ENCODE results near the gene SLC8B1. TPM values are rescaled to one million over a fixed set of nuclear protein-coding genes. Genes with fewer than 3 reads are reported as not detected.

SLC8B1 gene
- total RNA-seq, 2 experiments from 2014 or later = 13.3 to 15.0 TPM

DNA sequence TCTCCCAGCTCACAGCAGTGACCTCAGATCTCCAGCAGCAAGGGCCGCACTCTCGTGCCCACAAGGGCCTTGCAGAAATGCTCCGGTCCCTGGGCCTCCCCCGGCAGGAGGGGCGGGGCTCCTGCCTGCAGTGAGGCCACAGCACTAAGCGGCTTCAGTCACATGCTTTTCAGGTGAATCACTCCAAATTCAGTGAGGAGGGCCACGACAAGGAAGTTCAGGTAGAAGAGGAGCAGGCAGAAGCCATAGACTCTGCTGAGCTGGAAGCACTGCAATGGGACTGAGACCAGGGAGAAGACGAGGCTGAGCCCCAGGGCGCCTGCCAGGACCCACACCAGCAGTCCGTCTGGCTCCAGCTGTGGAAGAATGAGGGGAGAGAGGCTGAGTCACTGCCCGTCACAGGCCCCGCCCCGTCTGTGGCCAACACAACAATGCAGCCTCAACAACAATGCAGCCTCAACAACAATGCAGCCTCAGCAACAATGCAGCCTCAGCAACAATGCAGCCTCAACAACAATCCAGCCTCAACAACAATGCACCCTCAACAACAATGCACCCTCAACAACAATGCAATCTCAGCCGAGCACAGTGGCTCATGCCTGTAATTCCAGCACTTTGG is 35.2 kb downstream of the SLC8B1 start:
- POLR2A ChIA-PET = interaction anchor here (0.6 kb wide), 1 partner anchor 27 kb away, joined by 4 read pairs; no protein-coding TSS in a partner anchor
- CTCF ChIA-PET = no interaction called here

DNA sequence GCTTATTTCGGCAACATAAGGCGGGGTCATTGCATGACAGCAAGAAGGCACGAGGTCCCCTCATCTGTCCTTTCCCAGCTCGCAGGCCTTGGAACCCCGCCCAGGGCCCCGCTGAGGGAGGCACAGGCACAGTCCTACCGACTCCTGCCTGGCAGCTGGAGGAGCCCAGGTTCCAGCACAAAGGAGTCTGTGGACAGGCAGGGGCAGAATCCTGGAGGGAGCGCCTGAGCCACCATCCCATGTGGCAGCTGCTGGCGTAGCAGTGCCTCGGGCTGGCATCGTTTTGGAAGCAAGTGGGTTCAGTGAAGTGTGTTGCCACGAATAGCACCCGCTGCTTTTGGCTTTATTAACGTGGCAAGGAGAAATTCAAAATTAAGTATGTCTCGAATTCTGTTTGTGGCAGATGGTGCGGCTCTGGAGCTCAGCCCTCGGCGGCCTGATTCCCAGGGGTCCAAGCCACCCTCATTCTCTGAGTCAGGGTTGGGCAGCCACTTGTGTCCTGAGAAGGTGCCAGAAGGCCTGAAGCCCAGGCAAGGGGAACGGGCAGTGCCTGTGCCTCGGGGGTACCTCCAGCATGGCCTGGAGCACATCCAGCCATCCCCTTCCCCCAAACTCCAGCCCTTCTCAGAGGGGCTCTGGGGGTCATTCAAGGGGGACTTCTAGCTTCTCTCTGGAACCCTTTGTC is 35.9 kb downstream of the SLC8B1 start:
- ChIA-PET POLR2A (interaction anchor here (0.6 kb wide), 1 partner anchor 28 kb away, joined by 4 read pairs; no protein-coding TSS in a partner anchor), CTCF (no interaction called here)

DNA sequence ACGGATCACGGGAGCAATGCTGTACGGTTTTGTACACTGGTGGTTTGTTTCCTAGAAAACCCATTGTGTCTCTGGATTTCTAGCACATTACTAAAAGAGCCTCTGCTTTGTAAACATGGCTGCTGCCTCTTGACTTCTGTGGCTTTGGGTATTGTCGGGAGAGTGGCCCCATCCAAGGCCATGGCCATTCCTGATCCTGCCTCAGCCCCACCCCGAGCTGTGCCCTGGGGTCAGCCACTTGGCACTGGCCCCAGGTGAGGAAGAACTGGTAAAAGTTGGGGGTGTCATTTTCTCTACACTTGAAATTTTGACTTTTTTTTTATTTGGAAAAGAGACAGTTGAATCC is 36.5 kb downstream of the SLC8B1 start:
- ChIA-PET CTCF (no interaction called here), POLR2A (no interaction called here)

DNA sequence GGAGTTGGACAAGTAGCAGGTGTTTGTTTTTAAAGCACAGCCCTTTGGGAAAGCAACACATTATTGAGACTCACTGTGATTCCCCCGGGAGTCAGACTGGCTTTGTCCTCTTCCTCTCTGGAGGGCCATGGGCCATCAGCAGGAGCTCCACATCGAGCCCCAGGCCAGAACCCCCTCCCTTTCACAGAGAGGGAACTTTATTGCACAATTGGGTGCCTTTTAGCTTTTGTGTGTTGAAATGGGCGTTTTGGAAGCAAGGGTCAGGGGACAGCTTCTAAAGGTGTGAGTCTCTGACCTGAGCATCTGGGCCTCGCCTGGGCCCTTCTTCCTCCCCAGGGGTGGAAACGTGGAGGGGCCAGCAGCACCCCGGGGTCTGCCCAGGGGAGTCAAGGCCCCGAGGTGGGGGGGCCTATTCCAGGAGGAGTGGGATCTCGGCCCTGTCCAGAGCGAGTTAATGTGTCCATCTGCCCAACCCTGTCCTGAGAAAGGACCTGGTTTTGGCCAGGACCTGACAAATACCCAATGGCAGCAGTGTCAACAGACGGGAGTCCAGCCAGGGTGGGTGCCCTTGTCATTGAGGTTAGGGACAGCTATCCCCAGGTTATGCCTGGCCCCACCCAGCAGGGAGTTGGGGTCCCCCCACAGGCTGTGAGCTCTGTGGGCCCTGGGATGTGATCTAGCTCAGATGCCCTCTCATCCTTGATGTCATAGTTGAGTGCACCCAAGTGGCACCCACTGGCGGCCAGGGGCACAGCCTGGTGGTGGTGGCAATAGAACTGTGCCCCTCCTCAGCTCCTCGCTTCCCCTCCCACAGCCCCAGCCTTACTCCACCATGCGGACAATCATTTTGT is 37.1 kb downstream of the SLC8B1 start:
- POLR2A ChIA-PET = no interaction called here
- CTCF ChIA-PET = no interaction called here

DNA sequence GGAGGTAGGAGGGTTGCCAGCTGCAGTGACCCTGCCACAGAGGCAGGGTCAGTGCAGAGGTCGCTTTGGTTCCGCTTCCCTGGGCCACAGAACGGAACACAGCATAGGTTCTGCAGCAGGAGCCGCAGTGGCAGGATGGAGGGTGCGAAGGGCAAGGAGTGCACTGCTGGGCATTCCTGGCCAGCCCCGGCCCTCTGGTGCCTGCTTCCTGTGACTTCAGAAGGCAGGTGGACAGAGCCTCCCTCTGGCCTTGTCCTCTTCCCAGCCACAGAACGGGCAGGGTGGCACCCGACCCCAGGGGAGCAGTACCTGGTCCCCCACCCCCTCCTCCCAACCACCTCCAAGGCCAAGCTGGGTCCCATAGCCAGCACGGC is 37.7 kb downstream of the SLC8B1 start:
- POLR2A ChIA-PET = no interaction called here
- CTCF ChIA-PET = no interaction called here

DNA sequence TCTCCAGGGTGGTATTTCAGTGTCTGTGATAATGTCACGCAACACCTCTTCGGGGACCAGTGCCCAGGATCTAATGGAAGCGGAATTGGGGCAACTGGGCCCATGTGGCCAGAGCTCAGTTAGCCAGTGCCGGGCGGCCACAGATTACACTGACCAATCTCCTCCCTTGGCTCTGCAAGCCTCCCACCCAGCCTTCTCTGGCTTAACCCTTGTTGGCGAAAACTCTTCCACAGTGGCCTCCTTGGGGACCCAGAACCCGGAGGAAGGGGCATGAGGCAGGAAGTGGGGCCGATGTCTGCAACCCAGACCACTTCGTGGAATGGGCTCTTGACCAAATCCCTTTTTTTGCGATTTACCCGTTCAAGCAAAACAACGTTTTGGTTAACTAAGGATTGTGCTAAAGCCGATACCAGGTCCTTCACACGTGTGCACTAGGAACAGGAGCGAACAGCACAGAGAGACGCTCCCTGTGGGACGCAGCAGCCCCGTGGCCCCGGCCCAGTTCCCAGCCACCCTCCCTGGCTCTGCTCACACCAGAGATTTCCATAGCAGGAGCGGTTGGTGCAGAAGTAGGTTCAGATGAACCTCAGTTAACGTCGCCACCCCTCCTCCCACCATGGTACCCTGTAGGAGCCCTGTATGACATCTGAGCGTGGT is 38.2 kb downstream of the SLC8B1 start:
- CTCF ChIA-PET = no interaction called here
- POLR2A ChIA-PET = no interaction called here

DNA sequence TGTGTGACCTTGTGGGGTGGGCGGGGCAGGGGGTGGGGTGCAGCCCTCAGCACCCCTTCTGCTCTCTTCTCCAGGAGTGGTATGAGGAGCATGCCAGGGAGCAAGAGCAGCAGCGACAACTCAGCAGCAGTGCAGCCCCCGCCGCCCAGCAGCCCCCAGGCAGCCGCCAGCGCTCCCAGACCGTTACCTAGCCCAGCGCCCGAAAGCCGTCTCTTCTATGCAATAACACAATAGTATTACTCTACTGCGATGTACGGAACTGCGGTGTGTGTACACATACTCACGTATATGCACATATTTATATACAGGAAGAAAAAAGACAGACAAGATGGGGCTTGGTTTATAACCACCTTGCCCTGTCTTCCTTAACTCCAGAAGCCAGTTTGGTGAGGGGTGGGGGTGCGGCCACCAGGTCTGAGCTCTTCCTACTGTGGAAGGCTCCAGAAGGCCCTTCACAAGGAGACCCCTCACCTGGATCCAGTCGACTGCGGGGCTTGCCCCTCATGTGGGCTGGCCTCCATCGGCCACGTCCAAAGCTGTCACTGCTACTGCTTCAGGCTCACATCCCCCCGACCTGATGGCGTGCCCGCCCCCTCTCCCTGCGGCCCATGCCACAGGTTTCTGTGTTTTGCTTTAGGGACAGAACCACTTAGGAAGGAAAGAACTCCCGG is 38.9 kb downstream of the SLC8B1 start:
- POLR2A ChIA-PET = no interaction called here
- CTCF ChIA-PET = no interaction called here

DNA sequence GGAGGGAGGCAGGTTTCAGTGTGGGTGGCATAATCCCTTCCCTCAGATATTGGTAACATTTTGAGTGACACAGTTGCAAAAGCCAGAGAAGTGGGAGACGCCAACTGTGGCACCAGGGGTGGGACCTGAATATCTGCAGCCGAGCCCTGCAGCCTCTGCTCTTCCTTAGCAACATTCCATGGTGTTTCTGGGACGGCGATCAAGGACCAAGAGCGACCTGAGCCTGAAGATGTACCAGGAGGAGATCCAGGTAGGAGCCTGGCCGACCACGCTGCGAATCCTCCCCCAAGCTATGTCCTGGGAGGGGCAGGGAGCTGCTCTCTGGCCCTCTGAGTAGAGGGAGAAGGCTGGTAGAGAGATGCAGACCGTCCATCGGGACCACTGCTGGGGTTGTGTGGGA is 41.8 kb downstream of the SLC8B1 start:
- POLR2A ChIA-PET = no interaction called here
- CTCF ChIA-PET = no interaction called here

DNA sequence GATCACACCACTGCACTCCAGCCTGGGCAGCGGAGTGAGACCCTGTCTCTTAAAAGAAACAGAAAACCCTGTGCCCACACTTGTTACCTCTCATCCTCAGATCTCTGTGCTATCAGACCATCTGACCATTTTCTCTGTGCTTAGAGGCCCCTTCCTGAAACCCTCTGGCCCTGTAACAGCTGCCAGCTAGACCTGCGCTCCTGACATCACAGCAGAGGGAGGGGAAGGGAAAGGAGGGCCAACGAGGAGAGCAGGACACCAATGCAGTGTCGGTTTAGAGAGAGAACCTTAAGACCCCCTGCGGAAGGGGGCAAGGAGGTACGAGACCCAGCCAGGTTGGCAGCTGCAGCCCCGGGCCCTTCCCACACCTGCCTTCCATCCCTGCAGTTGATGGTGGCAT is 42.4 kb downstream of the SLC8B1 start:
- ChIA-PET POLR2A (no interaction called here), CTCF (no interaction called here)

DNA sequence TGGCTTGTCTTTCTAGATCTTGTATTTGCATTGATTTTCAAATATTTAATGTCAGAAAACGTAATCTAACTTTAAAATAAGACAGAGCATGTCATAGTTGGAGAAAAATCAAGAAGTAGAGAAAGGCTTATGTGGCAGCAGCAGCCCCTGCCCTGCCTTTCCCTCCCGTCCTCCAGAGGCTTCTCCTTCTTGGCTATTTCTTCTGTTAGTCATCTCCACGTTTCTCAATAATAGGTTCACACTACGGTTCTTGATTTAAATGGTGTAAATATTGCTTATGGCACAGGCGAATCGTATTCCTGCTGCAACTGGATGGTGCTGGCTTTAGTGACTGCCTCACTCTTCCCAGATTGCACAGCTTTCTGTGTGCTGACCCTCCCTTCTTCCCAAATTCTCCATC is 42.8 kb downstream of the SLC8B1 start:
- ChIA-PET POLR2A (no interaction called here), CTCF (no interaction called here)

DNA sequence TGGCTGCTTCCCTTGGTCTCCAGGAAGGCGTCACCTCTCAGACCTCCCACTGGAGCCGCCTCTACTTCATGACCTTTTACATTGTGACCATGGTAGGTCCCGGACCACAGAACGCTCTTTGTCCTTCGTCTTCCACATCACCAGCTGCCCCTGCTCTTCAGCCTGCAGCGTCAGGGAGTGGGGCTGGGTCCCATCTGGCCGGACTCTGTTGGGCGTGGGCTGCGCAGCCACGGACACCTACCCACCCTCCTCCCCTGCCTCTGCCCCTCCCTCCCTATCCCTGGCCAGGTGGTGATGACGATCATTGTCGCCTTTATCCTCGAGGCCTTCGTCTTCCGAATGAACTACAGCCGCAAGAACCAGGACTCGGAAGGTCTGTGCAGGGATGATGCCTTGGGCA is 43.3 kb downstream of the SLC8B1 start:
- POLR2A ChIA-PET = no interaction called here
- CTCF ChIA-PET = no interaction called here

DNA sequence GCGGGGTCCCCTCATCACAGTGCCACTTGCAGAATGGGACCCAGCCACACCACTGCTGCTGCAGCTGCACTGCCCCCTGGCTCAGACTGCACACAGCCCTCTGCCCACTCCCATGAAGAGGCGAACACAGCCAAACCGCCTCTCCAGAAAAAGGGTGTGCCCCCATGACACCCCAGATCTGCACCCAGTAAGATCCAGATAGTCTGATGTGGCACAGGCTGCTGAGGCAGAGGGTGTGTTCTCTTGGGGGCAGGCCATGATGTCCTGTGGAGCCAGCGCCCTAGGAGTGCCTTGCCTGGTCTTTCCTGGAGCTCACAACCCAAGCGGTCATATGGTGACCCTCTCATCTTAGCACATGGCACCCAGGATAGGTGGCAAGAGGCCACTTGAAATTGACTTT is 44.4 kb downstream of the SLC8B1 start:
- ChIA-PET POLR2A (interaction anchor here (0.6 kb wide), 1 partner anchor 21 kb away, joined by 3 read pairs; no protein-coding TSS in a partner anchor), CTCF (no interaction called here)

DNA sequence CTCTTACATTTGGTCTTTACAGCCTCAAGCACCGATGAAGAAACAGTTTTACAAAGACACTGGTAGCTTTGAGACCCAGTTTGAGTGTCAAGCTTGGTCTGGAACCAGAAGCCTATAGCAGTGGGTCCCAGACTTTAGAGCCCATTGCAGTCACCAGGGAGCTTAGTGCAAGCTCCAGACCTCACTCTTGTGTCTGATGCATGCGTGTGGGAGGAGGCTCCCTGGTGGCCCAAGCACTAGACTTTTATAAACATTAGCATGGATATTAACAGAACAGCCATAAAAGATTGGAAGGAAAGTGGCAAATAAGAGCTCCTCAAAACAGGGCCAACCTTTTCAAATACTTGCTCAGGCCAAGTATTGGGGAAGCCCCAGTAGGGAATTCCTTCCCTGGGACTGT is 45.5 kb downstream of the SLC8B1 start:
- POLR2A ChIA-PET = no interaction called here
- CTCF ChIA-PET = no interaction called here

DNA sequence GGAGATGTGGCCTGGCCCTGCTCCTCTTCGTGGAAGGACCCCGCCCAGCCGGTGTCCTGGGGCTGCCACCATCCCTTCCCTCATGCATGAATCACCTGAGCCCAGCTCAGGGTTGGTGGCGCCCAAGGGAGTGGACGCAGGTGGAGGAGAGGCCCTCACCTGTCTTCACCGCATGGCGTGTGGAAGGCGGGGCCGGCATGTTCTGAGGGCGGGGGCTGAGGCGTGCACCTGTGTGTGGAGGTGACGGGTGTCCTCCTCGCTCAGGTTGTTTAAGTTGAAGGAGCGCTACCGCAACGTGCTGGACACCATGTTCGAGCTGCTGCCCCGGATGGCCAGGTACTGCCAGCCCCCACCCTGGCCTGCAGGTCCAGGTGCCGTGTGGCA is 47.0 kb downstream of the SLC8B1 start:
- CTCF ChIA-PET = no interaction called here
- POLR2A ChIA-PET = no interaction called here

DNA sequence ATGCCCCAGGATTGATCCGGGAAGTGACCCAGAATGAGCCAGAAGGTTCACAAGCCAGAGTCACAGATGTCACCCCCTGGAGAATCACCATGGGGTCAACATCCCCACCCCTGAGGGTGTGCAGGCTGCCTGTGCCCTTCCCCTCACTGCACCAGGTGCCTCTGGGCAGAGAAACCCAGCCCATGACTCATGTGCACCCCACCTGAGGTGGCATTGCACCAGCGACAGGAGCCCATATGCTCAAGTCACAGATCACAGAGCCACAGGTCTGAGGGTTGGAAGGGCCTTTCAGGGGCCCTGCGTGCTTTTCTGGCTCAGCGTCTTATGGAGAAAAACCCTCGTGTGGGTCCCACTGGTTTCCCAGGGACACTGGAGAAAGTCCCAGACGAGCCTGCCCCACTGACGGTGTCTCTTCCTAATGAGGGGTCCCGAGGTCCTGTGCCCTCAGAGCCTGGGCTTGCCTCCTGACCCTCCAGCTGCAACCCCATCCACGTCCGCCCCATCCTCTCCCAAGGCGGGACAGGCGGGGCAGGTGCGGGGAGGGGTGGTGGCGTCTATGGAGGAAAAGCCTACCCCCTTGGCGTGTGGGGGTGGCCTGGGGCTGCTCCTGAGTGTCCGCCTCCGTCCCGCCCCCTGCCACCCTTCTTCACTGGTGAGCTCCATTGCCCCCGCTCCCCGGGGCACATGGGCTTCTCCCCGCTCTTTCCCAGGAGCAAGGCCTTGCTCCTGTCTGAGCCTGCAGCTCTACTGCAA is 47.6 kb downstream of the SLC8B1 start:
- ChIA-PET POLR2A (no interaction called here), CTCF (no interaction called here)

DNA sequence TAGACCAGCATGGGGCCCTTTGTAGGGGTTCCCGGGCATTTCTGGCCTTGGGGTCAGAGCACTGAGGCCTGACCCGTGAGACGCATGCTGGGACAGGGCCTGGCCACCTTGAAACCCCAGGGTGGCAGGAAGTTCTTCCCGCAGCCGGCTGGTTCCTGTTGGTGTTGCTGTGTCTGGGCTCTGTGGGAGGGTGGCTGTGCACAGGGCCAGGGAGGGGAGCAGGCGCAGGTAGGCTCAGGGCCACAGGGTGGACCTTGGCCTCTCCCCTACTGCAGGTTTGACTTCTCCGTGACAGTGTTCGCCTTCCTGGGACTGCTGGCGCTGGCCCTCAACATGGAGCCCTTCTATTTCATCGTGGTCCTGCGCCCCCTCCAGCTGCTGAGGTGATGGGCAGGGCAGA is 48.2 kb downstream of the SLC8B1 start:
- ChIA-PET CTCF (no interaction called here), POLR2A (no interaction called here)

DNA sequence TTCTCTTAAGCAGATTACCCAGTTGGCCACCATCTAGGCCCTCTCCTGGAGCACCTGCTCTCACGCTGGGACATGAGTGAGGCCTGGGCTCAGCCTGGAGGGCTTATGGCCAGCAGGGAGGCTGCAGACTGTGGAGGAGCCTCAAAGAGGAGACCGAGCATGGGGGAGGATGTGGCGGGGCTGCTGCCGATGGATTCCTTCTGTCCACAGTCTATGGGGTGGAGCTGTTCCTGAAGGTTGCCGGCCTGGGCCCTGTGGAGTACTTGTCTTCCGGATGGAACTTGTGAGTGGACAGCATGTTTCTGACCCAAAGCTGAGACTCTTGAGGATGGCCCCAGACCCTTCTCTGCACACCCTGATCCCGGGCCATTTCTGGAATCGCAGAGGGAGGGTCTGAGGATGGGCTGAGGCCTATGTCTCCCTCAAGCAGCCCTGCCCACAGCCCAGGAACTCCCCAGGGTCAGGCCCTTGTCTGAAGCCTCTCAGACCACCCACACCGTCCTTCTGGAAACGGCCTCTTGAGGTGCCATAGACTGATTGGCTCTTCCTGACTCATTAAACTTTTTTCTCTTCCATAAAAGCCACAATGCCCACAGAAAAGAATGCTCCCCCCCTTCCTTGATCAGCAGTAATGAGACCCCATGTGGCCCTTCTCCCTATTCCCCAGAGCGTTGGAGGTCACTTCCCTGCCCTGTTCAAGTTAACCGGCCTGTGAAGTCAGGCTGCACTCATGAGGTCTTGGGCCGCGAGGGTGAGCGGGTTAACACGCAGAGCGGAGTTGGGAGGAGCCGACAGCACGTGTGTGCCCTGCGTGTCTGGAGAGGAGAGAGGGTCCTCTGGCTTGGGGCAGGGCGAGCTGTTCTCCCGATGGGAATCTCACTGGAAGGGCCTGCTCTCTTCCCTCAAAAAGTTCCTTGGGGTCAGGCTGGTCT is 49.0 kb downstream of the SLC8B1 start:
- POLR2A ChIA-PET = no interaction called here

DNA sequence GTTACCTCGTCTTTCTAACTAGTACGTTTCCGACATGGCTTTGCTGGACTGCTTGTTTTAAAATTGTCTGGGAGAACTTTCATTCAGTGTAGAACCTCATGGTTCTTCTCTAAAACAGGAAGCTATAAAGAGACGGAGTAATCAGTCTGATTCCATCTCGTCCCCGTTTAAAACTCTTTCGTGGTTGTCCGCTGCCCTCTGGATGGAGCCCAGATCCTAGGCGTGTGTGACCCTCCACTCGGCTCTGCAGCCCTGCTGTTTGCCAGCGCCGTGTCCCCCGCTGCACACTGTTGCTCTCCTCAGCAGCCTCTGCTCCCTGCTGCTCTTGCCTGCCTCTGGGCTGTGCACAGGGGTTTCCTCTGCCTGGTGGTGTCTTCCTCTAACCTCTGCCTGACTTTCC is 50.2 kb downstream of the SLC8B1 start:
- POLR2A ChIA-PET = no interaction called here
- CTCF ChIA-PET = no interaction called here

More for the DNA sequence above, 49.0 kb downstream of the SLC8B1 start:
- CTCF ChIA-PET = no interaction called here

DNA sequence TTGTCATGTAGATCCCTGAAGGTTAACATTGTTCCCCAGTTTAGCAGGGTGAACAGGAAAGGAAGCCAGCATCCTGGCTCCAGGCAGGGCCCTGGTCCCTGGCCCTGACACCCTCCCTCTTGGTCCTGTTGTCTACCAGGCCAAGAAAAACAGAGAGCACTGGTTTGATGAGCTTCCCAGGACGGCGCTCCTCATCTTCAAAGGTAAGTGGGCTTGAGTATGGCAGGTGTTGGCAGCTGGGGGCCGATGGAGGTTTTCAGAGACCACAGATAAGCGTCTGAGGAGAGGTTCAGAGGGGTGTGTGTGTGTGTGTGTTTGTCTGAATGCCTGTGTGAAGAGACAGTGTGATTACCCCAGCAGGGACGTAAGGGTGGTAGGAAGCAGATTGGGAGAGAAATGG is 56.3 kb downstream of the SLC8B1 start:
- CTCF ChIA-PET = no interaction called here
- POLR2A ChIA-PET = interaction anchor here (0.6 kb wide), 1 partner anchor 67 kb away, joined by 3 read pairs; no protein-coding TSS in a partner anchor
